GM06990 (cell line): Measurements from ENCODE around the gene SACS.
"Not testable (repeated sequence)": the region's sequence is repeated elsewhere in the genome, so short reads cannot be mapped to it uniquely, and the experiment has no call there.

Experiments used
- DNase-seq: peaks from one replicate; pipeline ENCODE4 v3.0.0-alpha.2; 2011; ENCODE audit not compliant: insufficient read length; ENCODE audit errors: extremely low read depth
- H3K27me3 ChIP-seq: replicated peaks from 2 replicates; pipeline ENCODE4 v1.6.0; 2011; ENCODE audit warnings: low read length; ENCODE audit not compliant: control insufficient read depth, insufficient read depth
- H3K36me3 ChIP-seq: 2 replicates; pipeline ENCODE4 v1.5.1; 2011; ENCODE audit warnings: low read length; ENCODE audit not compliant: control insufficient read depth, insufficient read depth
- H3K4me3 ChIP-seq: replicated peaks from 2 replicates; pipeline ENCODE4 v1.5.1; 2011; ENCODE audit warnings: low read depth, mild to moderate bottlenecking, control low read depth, low read length
- CTCF ChIP-seq: IDR thresholded peaks from 2 replicates; pipeline ENCODE4 v1.5.1; 2011; ENCODE audit warnings: low read length, control low read depth, mild to moderate bottlenecking, inconsistent platforms; ENCODE audit not compliant: insufficient read depth, poor library complexity, severe bottlenecking

SACS gene

GRCh38 chr13:23319883-23320224 is 113.6 kb downstream of the SACS start:
- Histone ChIP-seq H3K27me3 (no peaks in the 10 kb centered on the region), H3K36me3 (no peaks in the 10 kb centered on the region), H3K4me3 (no peak overlapping the region)
- no peak for TF ChIP-seq CTCF
- no peak for DNase-seq

GRCh38 chr13:23314837-23315236 is 118.7 kb downstream of the SACS start:
- not testable (repeated sequence) for H3K36me3 ChIP-seq, DNase-seq, H3K27me3 ChIP-seq, H3K4me3 ChIP-seq

- no peak overlapping the region for H3K4me3 ChIP-seq
- H3K27me3 ChIP-seq = no peaks in the 10 kb centered on the region
- no peak for DNase-seq
- H3K36me3 ChIP-seq = no peaks in the 10 kb centered on the region
- no peak for TF ChIP-seq CTCF
Measured at GRCh38 chr13:23292586-23292985, 140.9 kb downstream of the SACS start.

GRCh38 chr13:23289917-23290357 is 143.6 kb downstream of the SACS start:
- no peaks in the 10 kb centered on the region for H3K36me3 ChIP-seq
- TF ChIP-seq CTCF = no peak

DNA sequence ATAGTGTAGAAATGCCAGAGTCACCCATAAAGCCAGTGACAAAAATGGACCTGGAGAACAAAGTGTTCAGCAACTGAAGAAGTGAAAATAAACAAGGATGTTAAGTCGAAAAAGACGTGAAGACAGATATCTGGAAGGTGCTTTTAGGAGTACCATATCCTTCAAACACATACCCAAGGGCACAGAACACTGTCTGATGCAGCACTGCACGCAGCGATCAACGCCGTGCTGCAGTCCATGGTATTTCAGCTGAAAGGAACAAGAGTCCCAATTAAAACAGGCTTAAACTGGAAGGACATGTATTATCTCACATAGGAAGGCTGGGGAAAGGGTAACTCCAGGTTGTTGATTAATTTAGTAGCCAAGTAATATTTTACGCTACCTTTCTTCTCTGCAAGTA is 144.5 kb downstream of the SACS start:
- no peak for TF ChIP-seq CTCF
- no peaks in the 10 kb centered on the region for H3K27me3 ChIP-seq
- no peaks in the 10 kb centered on the region for H3K36me3 ChIP-seq
- H3K4me3 ChIP-seq = no peak overlapping the region
- DNase-seq = no peak

More at GRCh38 chr13:23289917-23290357, 143.6 kb downstream of the SACS start:
- Histone ChIP-seq H3K4me3 (no peak overlapping the region), H3K27me3 (no peaks in the 10 kb centered on the region)
- no peak for DNase-seq

DNA sequence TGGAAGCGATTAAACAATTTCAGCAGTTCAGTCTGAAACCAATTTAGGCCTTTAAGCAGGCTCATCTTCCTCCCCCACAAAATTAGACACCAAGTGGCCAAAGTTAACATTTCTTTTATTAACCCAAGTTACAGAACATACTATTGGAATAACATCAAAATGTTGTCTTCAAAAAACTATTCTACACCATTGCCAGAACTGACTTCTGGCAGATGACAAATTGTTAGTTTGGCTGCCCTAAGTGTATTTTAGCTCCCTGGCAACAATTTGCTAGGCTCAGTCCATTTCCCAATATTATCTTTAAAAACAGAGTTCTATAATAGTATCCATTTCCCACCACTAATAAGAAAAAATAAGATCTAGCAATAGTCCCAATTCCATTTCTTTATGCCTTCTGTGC is 144.9 kb downstream of the SACS start:
- Histone ChIP-seq H3K27me3 (no peaks in the 10 kb centered on the region), H3K4me3 (no peak overlapping the region), H3K36me3 (no peaks in the 10 kb centered on the region)
- no peak for TF ChIP-seq CTCF
- no peak for DNase-seq
